Epithelial cell of esophagus (primary cell): Measurements from ENCODE around the gene HNRNPK.
A peak's percentile ranks its signal among the peaks of the same experiment; 100 is the strongest.

Source experiments
- DNase-seq: peaks from one replicate; pipeline ENCODE4 v3.0.0; 2010; ENCODE audit warnings: low read depth
- H3K4me3 ChIP-seq: 2 replicates; pipeline ENCODE4 v1.5.1; 2011; ENCODE audit warnings: mild to moderate bottlenecking, low read length, control low read depth
- CTCF ChIP-seq: IDR thresholded peaks from 2 replicates; pipeline ENCODE4 v1.5.1; 2011; ENCODE audit warnings: low read depth, mild to moderate bottlenecking, low read length, control low read depth, inconsistent platforms; ENCODE audit not compliant: insufficient read depth; ENCODE audit errors: missing control alignments

The HNRNPK gene

GRCh38 chr9:83987402-83987791, 7.4 kb upstream of the HNRNPK start:
- H3K4me3 ChIP-seq, result no peak overlapping the region
- DNase-seq, result no peak
- no peak for TF ChIP-seq CTCF

- DNase-seq, result peak; percentile 71
- H3K4me3 ChIP-seq, result no peak overlapping the region
- no peak for TF ChIP-seq CTCF
These were observed 6.9 kb upstream of the HNRNPK start for GRCh38 chr9:83986765-83987401.

GRCh38 chr9:83986195-83986594, 6.2 kb upstream of the HNRNPK start:
- no peak overlapping the region for H3K4me3 ChIP-seq
- DNase-seq, result no peak
- no peak for TF ChIP-seq CTCF

DNA sequence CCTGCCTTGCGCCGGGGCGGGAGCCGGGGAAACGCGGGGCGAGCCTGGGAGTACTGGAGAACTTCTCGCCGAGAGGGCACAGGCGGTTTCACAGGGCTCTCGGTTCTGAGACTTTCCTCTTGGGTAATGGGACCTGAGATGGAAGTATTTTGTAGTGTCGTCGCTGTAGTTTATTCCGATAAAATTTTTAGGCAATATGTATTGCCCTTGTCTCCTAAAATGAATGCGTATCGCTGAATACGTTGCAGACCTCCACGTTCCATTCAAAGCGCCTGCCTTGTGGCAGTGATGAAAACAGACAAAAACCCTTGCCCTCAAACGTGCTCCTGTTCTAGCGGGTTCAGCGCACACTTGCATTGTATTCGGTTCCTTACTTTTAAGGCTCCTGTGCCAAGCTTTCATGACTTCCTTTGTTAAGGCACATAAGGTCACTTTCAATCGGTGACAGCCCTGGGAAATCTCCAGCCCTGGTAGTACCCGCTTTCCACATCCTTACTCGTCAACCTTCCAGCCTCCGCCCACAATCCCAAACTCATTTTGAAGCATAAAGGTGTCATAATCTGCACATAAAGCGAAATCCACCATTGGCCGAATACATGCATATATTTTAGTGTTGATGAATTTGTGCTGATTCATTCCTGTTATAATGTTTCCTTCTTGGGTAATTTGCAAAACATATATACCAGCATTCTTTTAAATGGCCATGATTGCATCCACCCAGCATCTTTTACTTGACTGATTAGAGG, 1.3 kb upstream of the HNRNPK start:
- peak overlapping the region; percentile 55 for H3K4me3 ChIP-seq
- no peak for TF ChIP-seq CTCF
- peak; percentile 93 for DNase-seq

DNA sequence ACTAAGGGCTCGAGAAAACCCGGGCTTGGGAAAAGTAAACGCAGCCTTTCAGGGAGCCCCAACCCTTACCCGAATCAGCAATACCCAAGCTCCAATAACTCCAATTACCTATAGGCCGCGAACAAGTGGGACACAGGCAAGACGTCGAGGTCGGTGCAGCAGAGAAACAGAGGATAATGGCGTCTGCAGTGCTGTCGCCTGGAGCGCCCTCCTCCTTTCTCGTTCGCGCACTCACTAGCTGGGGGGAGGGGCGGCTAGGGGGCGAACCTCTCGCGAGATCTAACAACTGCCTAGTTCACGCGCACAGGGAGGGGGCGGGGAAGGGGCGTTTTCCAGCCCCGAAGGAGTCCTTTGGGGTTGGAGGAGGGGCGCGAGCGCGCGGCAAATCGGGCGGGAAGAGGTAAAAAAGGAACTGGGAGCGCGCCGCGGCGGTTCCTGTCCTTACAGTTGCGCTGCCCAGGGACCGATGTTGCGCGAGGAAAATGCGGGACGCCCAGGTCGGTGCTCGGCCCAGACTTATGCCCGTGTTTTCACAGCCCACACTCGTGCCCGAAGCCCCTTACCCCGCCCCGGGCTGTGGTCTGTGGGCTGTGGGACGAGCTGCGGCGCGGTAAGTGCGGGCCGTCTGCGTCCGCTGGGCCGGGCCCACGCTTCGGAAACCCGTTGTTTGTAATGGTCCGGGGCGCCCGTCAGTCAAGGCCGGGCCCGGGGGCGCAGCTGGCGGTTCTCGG, 545 bp upstream of the HNRNPK start, which contains the start of gene RMI1:
Gene RMI1, plus strand, starts transcription at position 411 of the 731 bp plus-strand sequence. CDS start 20,182 bp downstream, outside the sequence.
- peak; percentile 98 for DNase-seq
- TF ChIP-seq CTCF, result peak; percentile 14
- H3K4me3 ChIP-seq, result peak within 1 kb of the TSS; percentile 55

GRCh38 chr9:83978992-83979811, 813 bp downstream of the HNRNPK start:
- DNase-seq, result peak; percentile 81
- H3K4me3 ChIP-seq, result peak overlapping the region; percentile 55
- no peak for TF ChIP-seq CTCF
